ENCODE measurements around the gene CBLC.

DNA sequence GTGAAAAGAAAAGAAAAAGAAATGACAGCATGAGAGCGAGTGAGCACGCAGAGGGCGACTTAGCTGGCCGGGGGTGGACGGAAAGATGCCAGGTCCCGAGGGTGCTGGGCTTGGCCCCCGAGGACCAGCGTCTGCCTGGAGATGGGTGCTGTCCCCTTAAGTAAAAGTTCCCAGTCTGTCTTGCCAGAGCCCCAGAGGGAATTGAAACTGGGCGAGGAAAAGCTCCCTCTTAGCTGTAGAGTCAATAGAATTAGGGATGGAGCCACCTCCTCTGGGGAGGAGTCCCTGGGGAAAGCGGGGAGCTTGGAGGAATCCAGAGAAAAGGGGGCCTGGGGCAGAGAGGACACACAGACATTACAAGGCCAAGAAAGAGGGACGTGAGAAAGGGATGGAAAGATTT, 44.5 kb downstream of the CBLC start:
- TF ChIP-seq POLR2A (IDR thresholded peaks at IDR 0.05; ENCODE audit: low read depth, low read length): no peak
- TF ChIP-seq, protein P1, sequence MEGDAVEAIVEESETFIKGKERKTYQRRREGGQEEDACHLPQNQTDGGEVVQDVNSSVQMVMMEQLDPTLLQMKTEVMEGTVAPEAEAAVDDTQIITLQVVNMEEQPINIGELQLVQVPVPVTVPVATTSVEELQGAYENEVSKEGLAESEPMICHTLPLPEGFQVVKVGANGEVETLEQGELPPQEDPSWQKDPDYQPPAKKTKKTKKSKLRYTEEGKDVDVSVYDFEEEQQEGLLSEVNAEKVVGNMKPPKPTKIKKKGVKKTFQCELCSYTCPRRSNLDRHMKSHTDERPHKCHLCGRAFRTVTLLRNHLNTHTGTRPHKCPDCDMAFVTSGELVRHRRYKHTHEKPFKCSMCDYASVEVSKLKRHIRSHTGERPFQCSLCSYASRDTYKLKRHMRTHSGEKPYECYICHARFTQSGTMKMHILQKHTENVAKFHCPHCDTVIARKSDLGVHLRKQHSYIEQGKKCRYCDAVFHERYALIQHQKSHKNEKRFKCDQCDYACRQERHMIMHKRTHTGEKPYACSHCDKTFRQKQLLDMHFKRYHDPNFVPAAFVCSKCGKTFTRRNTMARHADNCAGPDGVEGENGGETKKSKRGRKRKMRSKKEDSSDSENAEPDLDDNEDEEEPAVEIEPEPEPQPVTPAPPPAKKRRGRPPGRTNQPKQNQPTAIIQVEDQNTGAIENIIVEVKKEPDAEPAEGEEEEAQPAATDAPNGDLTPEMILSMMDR (IDR thresholded peaks at IDR 0.05 in 2 of 3, conservative IDR thresholded peaks at IDR 0.05 in 1 of 3; ENCODE audit: control insufficient read depth in 2 of 3, extremely low read depth in 1 of 3, insufficient read depth in 1 of 3, low read depth in 3 of 3, low read length in 3 of 3): no peak
- TF ChIP-seq ZSCAN29 (IDR thresholded peaks at IDR 0.05): no peak
- no peak for TF ChIP-seq POLR2AphosphoS5 (IDR thresholded peaks at IDR 0.05; ENCODE audit: low read length)

All from GM12878 (cell line).